Fibroblast of mammary gland (primary cell): ENCODE data around the gene OR2D2.
"Not testable (repeated sequence)": the region's sequence is repeated elsewhere in the genome, so short reads cannot be mapped to it uniquely, and the experiment has no call there.

Source experiments
- DNase-seq: peaks from one replicate; pipeline ENCODE4 v3.0.0-alpha.2; 2010; ENCODE audit warnings: low read depth
- H3K4me3 ChIP-seq: 2 replicates; pipeline ENCODE4 v1.5.1; 2011; ENCODE audit warnings: low read depth, mild to moderate bottlenecking, low read length, moderate library complexity; ENCODE audit not compliant: control insufficient read depth
- CTCF ChIP-seq: conservative IDR thresholded peaks from 2 replicates; pipeline ENCODE4 v1.5.1; 2011; ENCODE audit warnings: low read depth, low read length, inconsistent platforms; ENCODE audit not compliant: control insufficient read depth, insufficient read depth

OR2D2 gene

DNA sequence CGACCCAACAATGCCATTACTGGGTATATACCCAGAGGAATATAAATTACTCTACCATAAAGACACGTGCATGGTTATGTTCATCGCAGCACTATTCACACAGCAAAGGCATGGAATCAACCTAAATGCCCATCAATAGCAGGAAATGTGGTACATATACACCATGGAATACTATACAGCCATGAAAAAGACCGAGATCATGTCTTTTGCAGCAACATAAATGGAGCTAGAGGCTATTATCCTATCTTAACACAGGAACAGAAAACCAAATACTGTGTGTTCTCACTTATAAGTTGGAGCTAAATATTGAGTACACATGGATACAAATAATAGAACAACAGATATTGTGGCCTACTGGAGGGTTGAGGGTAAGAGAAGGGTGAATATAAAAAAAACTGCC is 3.5 kb downstream of the OR2D2 start:
- TF ChIP-seq CTCF, result no peak
- DNase-seq, result no peak

GRCh38 chr11:6887711-6888110 is 4.6 kb downstream of the OR2D2 start:
- H3K4me3 ChIP-seq, DNase-seq: not testable (repeated sequence)

More for the DNA sequence above, 3.5 kb downstream of the OR2D2 start:
- H3K4me3 ChIP-seq, result no peak overlapping the region

GRCh38 chr11:6882751-6883150 is 9.5 kb downstream of the OR2D2 start:
- no peak overlapping the region for H3K4me3 ChIP-seq
- no peak for DNase-seq
- no peak for TF ChIP-seq CTCF

- no peak for TF ChIP-seq CTCF
- no peak for DNase-seq
- no peak overlapping the region for H3K4me3 ChIP-seq
Measured at GRCh38 chr11:6876914-6877313, 15.4 kb downstream of the OR2D2 start.

DNA sequence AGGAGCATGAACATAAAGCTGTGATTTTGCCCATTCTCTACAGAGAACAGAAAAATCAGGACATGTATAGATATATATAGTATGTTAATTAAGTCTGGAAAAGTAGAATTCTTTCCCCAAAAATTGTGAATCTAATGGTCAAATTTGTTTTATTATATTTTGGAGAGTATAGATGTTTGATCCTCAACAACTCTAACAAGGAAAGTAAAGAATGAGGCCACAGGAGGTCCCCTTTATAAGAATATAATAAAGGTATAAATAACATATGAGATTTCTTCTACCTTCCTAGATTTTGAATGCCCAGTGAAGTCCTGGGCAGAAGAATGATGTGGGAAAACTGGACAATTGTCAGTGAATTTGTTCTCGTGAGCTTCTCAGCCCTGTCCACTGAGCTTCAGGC is 16.0 kb downstream of the OR2D2 start, which contains the start of gene OR10A4:
TSS of gene OR10A4 (plus strand) at position 301 of the 400 bp plus-strand sequence. CDS start at position 324, 23 bp downstream.
- no peak within 1 kb of the TSS for H3K4me3 ChIP-seq
- no peak for TF ChIP-seq CTCF
- DNase-seq, result no peak

DNA sequence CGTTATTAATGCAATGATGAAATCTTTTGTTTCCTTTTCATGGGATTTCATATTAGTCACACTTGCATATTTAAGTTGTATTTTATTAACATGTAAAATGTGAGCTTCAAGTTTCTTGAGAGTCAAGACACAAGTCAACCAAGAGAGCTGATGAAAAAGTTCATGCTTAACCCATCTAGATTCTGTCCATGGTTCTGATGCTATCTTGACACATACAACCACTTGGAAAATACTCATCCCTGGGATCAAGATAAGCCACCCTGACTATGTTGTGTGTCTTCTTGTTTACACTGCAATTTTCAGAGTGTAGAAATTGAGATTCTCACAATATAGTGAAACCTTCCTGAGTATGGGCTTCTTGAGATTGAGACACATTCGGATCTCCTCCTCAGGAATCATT is 16.5 kb downstream of the OR2D2 start:
- DNase-seq, result no peak
- H3K4me3 ChIP-seq, result no peak overlapping the region
- TF ChIP-seq CTCF, result no peak

DNA sequence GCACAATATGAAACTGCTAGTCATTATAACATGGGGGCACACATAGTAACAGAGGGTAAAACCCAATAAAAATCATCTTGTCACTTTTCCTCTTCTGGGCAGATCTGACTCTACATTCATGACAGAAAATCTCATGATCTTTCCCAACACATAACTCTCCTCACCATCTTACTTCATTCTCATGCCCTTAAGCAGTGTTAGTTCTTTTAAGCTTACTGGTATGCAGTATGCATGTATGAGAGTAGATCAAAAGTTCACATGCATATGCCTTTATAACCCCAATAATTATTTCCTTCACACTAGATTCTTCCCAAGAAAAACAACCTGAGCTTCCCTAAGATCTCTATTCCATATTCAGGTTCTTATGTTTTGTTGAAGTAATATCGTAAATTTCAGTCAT is 21.0 kb downstream of the OR2D2 start:
- no peak for TF ChIP-seq CTCF
- no peak overlapping the region for H3K4me3 ChIP-seq
- DNase-seq, result no peak

GRCh38 chr11:6864438-6864837 is 27.9 kb downstream of the OR2D2 start:
- DNase-seq, result peak; percentile 75
- no peak for TF ChIP-seq CTCF
- H3K4me3 ChIP-seq, result no peak overlapping the region
